Stimulated activated CD4-positive, alpha-beta T cell treated with anti-CD3 and anti-CD28 coated beads, Interleukin-15, amount 100 ng/mL, for 24 hours (primary cell): Measurements from ENCODE around the gene PPFIBP1.
"Not testable (repeated sequence)": the region's sequence is repeated elsewhere in the genome, so short reads cannot be mapped to it uniquely, and the experiment has no call there.

Experiments used
- DNase-seq: peaks from one replicate; pipeline ENCODE4 v3.0.0-alpha.2; 2020

The PPFIBP1 gene

GRCh38 chr12:27595231-27595642, 71.2 kb downstream of the PPFIBP1 start:
- no peak for DNase-seq

GRCh38 chr12:27598866-27599265, 74.9 kb downstream of the PPFIBP1 start:
- not testable (repeated sequence) for DNase-seq

GRCh38 chr12:27601056-27601828, 77.2 kb downstream of the PPFIBP1 start:
- DNase-seq = not testable (repeated sequence)

GRCh38 chr12:27602516-27602915, 78.5 kb downstream of the PPFIBP1 start:
- no peak for DNase-seq

- no peak for DNase-seq
Observed at GRCh38 chr12:27604431-27604830, 80.4 kb downstream of the PPFIBP1 start.

- no peak for DNase-seq
Observed at GRCh38 chr12:27606986-27607385, 83.0 kb downstream of the PPFIBP1 start.

- DNase-seq = no peak
Observed at GRCh38 chr12:27607591-27607990, 83.6 kb downstream of the PPFIBP1 start.

GRCh38 chr12:27608890-27609289, 84.9 kb downstream of the PPFIBP1 start:
- no peak for DNase-seq

GRCh38 chr12:27610374-27610773, 86.4 kb downstream of the PPFIBP1 start:
- no peak for DNase-seq

- no peak for DNase-seq
Observed at GRCh38 chr12:27614386-27614785, 90.4 kb downstream of the PPFIBP1 start.

GRCh38 chr12:27614866-27615265, 90.9 kb downstream of the PPFIBP1 start:
- DNase-seq = no peak

- no peak for DNase-seq
Observed at GRCh38 chr12:27615331-27615891, 91.4 kb downstream of the PPFIBP1 start.

- DNase-seq = no peak
Observed at GRCh38 chr12:27616356-27617142, 92.5 kb downstream of the PPFIBP1 start.

GRCh38 chr12:27618836-27619235, 94.8 kb downstream of the PPFIBP1 start:
- no peak for DNase-seq

GRCh38 chr12:27619308-27619707, 95.3 kb downstream of the PPFIBP1 start:
- no peak for DNase-seq

GRCh38 chr12:27620121-27620520, 96.1 kb downstream of the PPFIBP1 start:
- DNase-seq = no peak

GRCh38 chr12:27622436-27623195, 98.6 kb downstream of the PPFIBP1 start:
- DNase-seq = no peak

GRCh38 chr12:27623645-27624044, 99.6 kb downstream of the PPFIBP1 start:
- DNase-seq = no peak

GRCh38 chr12:27624586-27624985, 100.6 kb downstream of the PPFIBP1 start:
- DNase-seq = no peak

GRCh38 chr12:27627123-27627852, 103.3 kb downstream of the PPFIBP1 start:
- DNase-seq = no peak

- DNase-seq = not testable (repeated sequence)
Observed at GRCh38 chr12:27627853-27628469, 104.0 kb downstream of the PPFIBP1 start.

GRCh38 chr12:27630219-27630618, 106.2 kb downstream of the PPFIBP1 start:
- not testable (repeated sequence) for DNase-seq
